Activated CD8-positive, alpha-beta memory T cell treated with anti-CD3 and anti-CD28 coated beads, Interleukin-2, amount 50 U/mL, for 24 hours (primary cell): Measurements from ENCODE around the gene SNX25.
"Not testable (repeated sequence)": the region's sequence is repeated elsewhere in the genome, so short reads cannot be mapped to it uniquely, and the experiment has no call there.

ENCODE experiments used
- DNase-seq: peaks from one replicate; pipeline ENCODE4 v3.0.0-alpha.2; 2020; ENCODE audit errors: extremely low read depth

The SNX25 gene

DNA sequence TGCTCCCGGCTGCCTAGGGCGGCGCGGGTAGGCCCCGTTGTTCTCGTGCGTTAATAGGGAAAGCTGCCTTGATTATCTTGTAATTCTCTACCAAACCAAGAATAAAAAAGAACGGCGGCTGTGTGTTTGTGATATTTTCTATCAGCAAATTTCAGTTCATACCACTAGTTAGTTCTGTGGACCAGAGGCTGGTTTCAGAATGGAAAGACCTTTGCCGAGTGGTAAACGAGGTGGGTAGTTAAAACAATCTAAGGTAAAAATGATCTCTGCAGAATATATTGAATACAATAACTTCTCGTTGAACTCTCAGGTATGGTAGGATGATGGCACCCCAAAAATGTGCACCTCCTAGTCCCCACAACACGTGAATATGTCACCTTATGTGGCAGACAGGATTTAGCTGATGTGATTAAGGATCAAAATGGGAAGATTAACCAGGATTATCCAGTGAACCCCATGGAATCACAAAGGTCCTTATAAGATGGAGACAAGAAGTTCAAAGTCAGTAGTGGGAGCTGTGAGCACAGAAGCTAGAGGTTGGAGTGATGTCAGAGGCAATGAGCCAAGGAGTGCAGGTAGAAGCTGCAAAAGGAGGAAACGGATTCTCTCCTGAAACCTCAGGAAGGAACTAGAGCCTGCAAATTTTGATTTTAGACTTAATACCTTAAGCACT is 5.0 kb upstream of the SNX25 start:
- DNase-seq = no peak

DNA sequence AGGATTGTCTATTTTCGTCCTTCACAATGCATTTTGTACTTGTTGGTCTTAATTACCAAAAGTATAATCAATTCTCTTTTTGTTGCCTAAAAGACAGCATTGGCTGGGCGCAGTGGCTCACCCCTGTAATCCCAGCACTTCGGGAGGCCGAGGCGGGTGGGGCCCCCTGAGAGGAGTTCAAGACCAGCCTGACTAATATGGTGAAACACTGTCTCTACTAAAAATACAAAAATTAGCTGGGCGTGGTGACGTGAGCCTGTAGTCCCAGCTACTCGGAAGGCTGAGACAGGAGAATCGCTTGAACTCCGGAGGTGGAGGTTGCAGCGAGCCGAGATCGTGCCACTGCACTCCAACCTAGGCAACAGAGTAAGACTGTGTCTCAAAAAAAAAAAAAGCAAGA is 4.3 kb upstream of the SNX25 start:
- not testable (repeated sequence) for DNase-seq

DNA sequence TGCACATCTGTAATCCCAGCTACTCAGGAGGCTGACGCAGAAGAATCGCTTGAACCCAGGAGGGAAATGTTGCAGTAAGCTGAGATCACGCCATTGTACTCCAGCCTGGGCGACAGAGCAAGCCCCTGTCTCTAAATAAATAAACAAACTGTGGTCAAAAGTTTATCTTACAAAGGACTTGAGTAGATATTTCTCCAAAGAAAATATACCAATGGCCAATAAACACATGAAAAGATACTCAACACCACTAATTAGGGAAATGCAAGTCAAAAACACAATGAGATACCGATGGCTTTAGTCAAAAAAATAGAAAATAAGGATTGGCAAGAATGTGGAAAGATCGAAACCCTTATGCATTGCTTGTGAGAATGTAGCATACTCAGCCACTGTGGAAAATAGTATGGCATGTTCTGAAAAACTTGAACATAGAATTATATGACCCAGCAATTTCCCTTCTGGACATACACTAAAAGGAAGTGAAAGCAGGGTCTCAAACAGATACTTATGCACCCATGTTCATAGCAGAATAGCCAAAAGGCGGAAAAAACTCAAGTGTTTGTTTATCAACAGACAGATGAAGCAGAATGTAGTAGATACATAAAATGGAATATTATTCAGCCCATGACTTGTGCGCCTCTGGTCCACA is 3.6 kb upstream of the SNX25 start:
- DNase-seq = no peak

DNA sequence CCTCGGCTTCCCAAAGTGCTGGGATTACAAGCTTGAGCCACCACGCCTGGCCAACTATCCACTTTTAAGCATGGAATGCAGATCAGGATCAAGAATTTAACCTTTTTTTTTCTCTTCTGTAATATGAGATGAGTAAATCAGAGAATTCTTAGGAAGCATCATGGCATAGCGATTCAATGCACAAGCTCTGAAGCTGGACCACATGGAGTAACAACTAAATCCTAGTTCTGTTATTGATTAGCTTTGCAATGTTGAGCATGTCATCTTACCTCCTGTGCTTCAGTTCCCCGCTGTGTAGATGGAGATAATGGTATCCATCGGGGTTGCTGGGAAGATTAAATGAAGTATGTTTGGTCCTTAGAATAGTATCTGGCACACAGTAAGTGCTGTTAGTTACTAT is 1.9 kb upstream of the SNX25 start:
- no peak for DNase-seq

DNA sequence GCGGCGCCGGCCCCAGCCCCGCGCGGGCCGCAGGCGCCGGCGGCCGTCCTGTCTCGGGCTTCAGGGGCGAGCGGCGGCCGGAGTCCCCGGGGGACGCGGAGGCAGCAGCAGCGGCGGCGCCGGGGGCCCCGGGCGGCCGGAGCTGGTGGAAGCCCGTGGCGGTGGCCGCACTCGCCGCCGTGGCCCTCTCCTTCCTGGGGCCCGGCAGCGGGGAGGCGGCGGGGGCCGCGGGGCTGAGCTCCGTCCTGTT is 379 bp downstream of the SNX25 start:
- not testable (repeated sequence) for DNase-seq

DNA sequence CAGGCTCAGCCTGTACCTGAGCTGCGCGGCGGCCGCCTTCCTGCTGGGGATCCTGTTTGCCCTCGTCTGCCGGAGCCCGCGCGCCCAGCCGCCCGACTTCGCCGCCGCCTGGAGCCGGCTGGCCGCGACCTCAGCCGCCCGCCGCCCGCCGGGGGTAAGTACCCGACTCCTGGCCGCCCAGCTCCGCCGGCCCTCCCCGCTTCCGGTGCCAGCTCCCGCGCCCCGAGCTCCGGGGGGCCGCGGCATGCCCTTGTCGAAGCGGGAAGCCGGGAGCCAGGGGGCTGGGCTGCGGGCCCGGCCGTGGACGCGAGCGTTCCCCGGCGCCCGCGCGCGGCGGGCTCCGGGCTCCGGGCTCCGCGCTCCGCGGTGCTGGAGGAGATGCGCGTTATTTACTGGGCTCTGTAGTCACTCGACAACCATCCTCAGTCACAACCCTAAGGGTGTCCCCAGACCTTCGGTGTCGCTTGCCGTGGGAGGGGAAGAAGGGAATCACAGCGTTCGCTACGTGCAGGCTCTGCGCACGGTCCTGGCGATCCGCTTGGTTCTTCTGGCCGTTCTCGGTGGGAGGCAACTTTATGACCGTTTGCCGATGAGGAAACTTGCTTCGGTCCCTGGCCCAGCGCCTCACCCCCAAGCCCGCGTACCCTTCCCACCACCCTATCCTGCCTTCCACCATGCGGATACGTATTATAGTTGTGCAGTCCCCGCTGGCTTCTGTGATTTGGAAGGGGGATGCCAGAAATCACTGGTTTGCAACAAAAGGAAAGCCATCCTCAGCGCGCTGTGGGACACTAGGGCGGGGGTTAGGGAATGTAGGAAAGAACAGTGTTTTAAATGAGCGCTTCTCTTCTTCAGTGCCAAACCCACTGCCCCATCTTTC is 944 bp downstream of the SNX25 start:
- DNase-seq = no peak

DNA sequence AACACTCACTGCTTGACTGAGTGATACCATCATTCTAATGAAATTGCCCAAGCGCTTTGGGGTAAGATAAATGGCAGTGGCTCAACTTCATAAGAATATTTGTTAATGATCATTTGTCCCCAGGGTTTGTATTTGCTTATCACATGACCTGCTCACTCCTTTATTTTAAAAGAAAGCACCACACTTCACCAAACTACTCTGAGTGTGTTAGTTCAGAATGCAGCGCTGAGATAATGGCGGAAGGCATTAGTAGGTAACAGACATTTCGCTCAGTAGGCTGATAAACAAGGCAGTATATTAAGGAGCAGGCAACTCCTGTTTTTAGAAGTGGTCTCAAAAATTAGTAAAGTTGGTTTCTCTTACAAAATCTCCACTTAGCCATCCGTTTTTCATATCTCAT is 1.6 kb downstream of the SNX25 start:
- DNase-seq = no peak

DNA sequence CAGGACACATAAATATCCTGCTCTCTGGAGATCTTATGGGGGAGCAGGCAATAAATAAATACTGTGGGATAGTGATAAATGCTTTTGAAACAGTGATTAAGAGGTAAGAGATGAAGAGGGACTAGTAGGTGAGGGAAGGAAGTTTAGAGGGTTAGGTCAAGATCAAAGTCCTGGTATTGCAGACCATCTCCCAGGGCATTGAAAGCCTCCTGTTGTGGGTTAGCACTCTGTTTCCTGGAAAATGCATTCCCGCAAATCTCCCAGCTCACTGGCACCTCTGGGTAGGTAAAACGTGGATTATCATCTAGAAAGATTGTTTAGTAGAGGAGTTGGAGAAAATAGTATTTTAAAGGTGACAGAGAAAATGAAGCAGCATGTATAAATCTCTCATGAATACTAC is 2.2 kb downstream of the SNX25 start:
- no peak for DNase-seq

DNA sequence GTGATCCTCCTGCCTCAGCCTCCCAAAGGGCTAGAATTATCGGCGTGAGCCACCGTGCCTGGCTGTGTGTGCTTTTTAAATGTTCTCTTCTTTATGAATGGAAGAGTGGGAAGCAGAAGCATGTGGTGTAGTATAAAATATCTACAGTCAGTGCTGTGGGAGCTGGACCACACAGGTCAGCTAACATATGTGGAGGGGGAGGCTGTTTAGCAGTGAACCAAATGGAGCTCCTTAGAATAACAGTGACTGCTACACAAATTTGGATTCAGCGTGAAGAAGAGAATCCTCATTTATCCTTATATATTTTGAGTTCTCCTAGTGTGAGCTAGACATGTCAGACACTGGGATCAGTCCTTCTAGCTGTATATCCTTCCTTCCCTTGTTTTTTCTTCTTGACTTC is 3.2 kb downstream of the SNX25 start:
- no peak for DNase-seq

DNA sequence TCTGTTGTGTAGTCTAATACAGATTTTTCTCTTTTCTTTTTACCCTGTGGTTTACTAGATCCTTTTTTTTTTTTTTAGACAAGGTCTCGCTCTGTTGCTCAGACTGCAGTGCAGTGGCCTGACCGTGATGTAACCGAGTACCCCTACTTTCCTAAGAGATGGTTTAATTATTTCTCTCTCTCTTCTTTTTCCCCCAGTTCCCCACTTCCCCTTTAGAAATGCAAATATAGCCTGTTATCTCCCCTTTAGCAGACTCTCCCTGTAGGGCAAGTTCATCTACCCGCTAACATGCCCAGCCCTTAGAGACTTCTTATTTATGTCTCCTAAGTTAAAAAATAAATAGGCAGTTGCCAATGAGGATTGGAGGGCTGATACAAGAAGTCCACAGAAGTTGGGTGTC is 4.5 kb downstream of the SNX25 start:
- no peak for DNase-seq

DNA sequence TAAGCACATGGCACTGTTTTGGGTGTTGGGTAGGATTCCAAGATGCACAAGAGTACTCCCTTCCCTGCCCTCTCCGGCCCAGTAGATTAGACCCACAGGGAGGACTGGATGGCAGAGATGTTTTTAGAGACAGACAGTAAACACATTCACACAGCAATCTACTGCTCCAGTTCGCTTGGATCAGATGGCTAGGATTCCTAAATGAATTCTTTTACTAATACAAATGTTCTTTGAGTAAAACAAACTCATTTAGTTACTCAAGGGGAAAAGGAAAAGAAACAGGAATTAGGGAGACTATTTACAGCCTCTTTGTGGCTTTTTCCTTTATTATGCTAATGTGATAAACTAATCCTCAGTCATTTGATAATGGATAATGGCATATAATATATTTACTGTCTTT is 5.9 kb downstream of the SNX25 start:
- DNase-seq = no peak

DNA sequence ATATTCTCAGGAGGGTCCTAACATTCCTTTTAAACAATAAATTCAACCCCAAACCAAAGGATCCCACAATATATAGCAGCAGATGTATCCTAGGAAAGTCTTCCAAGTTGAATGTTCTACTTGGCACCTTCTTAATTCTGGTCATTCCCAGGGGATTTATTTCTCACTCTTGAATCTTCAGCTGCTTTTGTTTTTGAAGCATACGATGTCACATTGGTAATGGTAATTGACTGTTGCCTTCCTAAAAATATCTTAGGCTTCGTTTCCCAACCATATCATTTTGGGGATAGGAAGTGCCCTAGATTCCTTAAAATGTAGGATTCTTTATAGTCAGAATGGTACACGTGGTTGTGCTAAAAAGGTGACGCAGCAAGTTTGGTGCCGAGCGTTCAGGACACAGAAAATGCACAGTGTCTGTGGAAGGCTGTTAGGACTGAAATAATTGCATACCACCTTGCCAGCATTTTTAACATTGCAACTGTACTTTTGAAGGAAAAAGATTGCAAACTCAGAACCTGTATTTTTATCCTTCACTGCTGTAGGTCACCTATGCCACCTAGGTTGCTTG is 8.1 kb downstream of the SNX25 start:
- DNase-seq = no peak

DNA sequence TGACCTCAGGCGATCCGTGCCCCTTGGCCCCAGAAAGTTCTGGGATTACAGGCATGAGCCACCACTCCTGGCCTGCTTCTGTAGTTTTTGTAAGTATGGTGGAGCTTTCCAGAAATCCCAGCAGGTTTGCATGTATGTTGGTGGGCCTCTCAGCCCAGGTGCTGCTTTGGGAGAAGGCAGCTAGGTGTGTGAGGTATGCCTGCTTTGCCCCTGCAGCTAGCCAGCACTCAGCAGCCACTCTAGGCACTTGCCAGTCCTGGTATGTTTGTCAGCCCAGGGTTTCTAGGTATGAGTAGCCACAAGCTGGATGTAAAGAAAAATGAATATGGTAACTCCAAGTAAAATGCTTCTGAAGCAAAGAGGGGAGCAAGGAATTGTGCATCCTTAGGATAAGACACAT is 8.9 kb downstream of the SNX25 start:
- no peak for DNase-seq

DNA sequence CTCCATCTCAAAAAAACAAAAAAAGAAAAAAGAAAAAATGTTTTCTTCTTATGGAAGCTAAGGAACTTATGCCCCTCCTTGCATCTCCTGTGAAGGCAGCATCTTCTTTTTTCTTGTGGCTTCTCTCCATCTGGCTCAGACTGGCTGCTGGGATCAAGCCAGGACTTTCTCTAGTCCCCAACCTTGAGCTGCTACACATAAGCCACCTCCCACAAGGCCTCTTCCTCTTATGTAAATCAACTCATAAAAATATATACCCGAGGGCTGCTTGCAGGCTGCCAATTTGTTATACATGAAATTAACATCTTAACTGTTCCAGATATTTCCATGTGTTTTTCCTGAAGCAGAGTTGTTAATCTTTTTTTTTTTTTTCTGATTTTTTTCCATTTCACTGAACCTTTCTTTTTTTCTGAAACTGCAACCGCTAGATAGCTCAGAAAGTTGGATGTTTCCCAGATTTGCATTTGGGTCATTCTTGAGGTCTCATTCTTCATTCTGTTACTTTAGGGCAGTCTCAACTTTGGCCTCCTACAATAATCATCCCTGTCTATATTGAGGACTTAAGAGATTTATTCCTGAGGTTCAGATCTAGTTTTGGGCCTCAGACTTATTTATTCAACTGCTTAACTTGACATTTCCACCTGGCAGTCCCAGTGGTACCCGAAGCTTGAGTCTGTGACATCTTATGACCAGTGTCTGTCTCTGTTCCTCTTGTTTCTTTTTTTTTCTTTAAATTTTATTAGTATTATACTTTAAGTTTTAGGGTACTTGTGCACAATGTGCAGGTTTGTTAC is 10.3 kb downstream of the SNX25 start:
- no peak for DNase-seq

DNA sequence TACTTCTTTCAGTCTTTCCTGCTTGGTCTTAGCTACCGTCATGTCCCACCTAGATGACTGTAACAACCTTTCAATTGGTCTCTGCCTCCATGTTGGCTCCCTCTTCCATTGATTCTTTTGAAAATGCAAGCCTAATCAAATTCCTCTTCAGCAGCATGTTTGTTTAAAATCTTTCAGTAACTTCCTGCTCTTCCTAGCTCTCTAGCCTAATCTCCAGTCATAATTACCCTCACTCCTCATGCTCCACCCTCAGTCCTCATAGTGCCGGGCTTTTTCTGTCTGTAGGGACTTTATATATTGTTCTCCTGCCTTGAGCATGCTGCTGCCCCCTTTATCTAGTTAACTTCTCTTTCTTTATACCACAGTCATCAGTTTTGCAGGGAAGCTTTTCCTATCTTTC is 12.1 kb downstream of the SNX25 start:
- DNase-seq = no peak

DNA sequence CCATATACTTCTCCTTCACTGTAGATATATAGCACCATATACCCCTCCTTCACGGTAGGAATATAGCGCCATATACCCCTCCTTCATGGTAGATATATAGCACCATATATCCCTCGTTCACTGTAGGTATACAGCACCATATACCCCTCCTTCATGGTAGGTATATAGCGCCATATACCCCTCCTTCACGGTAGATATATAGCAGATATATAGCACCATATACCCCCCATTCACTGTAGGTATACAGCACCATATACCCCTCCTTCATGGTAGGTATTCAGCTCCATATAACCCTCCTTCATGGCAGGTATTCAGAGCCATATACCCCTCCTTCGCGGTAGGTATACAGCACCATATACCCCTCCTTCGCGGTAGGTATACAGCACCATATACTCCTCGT is 12.5 kb downstream of the SNX25 start:
- DNase-seq = no peak

DNA sequence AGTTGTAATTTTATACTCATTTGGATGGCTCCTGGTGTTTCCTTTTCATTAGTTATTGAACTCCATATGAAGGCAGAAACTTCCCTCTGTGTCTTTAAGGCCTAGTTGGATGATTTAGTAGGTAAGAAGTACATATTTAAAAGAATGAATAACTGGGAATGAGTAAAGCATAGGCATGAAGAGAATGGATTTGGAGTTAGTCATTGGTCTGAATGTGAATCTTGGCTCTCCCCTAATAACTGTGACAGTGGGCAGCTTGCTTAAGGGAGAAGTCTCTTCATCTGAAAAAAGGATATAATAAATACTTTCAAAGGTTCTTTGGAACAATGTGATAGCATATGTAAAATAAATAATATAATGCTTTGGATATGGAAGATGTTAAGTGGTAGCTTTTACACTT is 13.2 kb downstream of the SNX25 start:
- DNase-seq = no peak

DNA sequence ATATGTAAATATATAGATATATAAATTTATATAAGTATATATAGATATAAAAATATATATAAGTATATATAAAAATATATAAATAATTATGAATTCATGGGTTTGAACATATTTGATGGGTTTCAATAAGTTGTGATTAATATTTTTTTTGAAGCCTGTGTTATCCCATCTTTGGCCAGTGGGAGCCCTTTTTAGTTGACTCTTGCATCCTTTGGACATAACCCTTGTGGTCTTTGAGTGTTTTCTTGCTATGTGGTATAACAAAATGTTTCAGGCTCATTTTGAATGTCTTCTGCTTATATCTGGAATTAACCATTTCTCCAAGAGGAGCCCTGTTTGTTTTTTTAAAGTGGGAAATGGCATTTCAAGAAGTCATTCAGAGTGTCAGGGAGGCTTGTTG is 15.2 kb downstream of the SNX25 start:
- no peak for DNase-seq

DNA sequence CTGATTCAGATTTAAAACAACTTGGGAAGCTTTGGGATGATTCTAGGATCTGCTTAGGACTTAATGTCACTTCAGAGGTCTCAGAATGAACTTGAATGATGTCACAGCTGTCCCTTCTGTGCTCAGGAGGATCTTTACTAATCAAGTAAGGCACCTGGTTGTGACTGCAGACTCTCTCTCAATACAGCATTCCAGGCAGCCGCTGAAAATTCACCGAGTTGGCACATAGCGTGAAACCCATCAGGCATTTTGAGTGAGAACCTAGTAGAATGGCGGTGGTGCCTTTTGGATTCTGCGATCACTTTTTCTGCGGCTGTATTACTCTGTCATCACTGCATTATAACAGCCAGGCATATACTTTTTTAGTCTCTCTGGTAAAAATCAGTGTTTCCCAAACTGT is 16.5 kb downstream of the SNX25 start:
- no peak for DNase-seq

DNA sequence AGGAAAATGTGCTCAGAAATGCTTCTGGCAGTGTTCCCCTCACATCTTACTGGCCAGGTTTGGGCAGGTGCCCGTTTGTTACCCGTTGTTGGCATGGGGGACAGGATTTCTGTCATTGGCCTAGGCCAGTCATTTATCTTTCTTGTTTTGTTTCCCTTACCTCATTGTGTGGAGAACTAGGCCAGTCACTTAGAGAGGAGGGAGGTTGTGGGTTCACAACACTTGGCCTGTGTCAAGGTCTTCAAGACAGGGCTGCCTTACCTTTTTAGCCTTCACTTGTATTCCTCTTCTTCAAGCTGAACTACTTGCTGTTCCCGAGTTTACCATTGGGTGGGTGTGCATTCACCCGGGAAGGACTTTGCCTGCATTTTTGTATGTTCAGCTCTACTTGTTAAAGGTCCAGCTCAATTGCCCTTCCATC is 17.7 kb downstream of the SNX25 start:
- DNase-seq = no peak

DNA sequence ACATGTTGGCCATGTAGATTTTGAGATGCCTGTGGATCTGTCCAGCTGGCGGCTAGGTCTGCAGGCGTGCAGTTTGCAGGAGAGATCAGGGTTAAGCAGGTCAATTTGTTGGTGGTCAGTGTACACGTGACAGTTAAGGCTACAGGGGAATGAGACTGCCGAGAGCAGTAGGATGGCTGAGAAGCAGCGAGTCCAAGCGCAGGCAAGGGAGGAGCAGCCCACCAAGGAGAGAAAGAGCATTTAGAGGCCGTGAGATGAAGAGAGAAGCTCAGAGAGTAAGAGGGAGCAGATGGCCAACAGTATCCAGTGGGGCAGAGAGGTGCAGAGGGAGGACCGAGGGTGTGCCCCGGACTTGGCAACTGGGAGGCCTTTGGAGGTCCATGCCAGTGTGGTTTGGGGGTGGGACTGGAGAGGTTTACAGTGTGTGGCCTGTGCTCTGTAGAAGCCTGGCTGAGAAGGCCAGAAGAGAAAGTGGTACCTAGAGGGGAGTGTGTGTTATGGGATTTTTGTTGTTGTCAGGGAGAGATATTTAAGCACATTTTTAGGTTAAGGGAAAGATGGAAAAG is 18.4 kb downstream of the SNX25 start:
- no peak for DNase-seq
